ENCODE data around the gene RHBDL2. TPM values are rescaled to one million over a fixed set of nuclear protein-coding genes. Genes with fewer than 3 reads are reported as not detected.

The RHBDL2 gene
- total RNA-seq, 1 experiment from 2014 or later, result 7.1 TPM

DNA sequence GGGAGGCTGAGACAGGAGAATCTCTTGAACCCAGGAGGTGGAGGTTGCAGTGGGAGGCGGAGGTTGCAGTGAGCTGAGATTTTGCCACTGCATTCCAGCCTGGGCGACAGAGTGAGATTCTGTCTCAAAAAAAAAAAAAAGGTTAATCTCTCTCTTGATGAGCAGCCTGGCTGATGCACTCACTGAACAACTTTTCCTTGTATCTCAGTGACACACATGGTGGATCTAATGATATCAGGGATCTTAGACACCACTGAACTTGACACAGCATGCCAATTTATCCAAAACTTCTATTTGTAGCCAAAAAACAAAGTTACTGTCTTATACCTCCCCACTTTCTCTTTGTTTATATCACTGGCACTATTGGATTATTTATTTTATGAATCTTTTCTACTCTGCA lies 16.2 kb downstream of the RHBDL2 start:
- H3K4me3 ChIP-seq (ENCODE audit: low read depth in 2 of 2, low read length in 2 of 2), result no peak overlapping the region
- no peak overlapping the region for H3K27ac ChIP-seq (ENCODE audit: low read length)
- DNase-seq (ENCODE audit: low read depth, low spot score) (no peak), ATAC-seq (no peak)
- H3K27me3 ChIP-seq (ENCODE audit: control insufficient read depth, insufficient read depth, low read length), result no peaks in the 10 kb centered on the region
- intact Hi-C loops (cut with micrococcal nuclease; ENCODE audit: unreplicated experiment), result no loop called here
- ChIA-PET POLR2A (interaction anchor here (0.7 kb wide), 1 partner anchor 90 kb away, joined by 3 read pairs; no protein-coding TSS in a partner anchor), CTCF (no interaction called here)
- no peaks in the 10 kb centered on the region for H3K4me1 ChIP-seq (ENCODE audit: control insufficient read depth, insufficient read depth, low read length)
- in situ Hi-C loops (cut with HindIII; ENCODE audit: low pct_unique_long_range_greater_than_20kb, low sequenced_read_pairs), result no loop called here
- no peaks in the 10 kb centered on the region for H3K9me3 ChIP-seq (ENCODE audit: control insufficient read depth, insufficient read depth, low read depth, low read length)
- BruUV-seq (replicated peaks), result no TSS peak
- no peaks in the 10 kb centered on the region for H3K36me3 ChIP-seq (ENCODE audit: control insufficient read depth, insufficient read depth, low read length)
- TF ChIP-seq SIN3A (IDR thresholded peaks at IDR 0.05; ENCODE audit: borderline replicate concordance, insufficient read depth, low read depth, low read length), result no peak
- TF ChIP-seq, protein P1, sequence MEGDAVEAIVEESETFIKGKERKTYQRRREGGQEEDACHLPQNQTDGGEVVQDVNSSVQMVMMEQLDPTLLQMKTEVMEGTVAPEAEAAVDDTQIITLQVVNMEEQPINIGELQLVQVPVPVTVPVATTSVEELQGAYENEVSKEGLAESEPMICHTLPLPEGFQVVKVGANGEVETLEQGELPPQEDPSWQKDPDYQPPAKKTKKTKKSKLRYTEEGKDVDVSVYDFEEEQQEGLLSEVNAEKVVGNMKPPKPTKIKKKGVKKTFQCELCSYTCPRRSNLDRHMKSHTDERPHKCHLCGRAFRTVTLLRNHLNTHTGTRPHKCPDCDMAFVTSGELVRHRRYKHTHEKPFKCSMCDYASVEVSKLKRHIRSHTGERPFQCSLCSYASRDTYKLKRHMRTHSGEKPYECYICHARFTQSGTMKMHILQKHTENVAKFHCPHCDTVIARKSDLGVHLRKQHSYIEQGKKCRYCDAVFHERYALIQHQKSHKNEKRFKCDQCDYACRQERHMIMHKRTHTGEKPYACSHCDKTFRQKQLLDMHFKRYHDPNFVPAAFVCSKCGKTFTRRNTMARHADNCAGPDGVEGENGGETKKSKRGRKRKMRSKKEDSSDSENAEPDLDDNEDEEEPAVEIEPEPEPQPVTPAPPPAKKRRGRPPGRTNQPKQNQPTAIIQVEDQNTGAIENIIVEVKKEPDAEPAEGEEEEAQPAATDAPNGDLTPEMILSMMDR (IDR thresholded peaks at IDR 0.05), result no peak
- no peak for TF ChIP-seq POLR2AphosphoS5 (IDR thresholded peaks at IDR 0.05; ENCODE audit: low read depth, low read length)
- no peak for TF ChIP-seq TCF7L2 (IDR thresholded peaks at IDR 0.05; ENCODE audit: low read depth, low read length)
- TF ChIP-seq REST (IDR thresholded peaks at IDR 0.05; ENCODE audit: insufficient read depth in 1 of 2, low read depth in 2 of 2, low read length in 1 of 2), result no peak

DNA sequence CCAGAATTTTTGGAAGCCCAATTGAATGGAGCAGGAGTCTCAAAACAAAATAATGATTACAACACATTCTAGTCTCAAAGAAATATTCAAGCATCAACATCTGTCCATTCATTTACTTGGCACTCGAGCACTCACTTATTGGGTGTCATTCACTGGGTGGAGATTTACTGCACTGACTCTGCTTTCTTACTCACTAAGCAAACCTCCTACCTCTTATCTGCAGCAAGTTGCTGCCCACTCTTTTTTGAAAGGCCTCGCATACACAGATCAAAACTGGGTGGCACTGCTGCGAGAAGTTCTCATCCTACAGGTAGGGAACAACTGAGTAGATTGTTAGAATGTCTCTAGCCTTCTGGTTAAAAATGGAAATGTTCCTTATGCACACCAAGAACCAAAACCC lies 18.0 kb downstream of the RHBDL2 start:
- H3K27ac ChIP-seq (ENCODE audit: low read length), result no peak overlapping the region

More for the DNA sequence above, 18.0 kb downstream of the RHBDL2 start:
- ATAC-seq (no peak), DNase-seq (ENCODE audit: low read depth, low spot score) (no peak)
- in situ Hi-C loops (cut with HindIII; ENCODE audit: low pct_unique_long_range_greater_than_20kb, low sequenced_read_pairs), result no loop called here
- TF ChIP-seq, protein P1 (IDR thresholded peaks at IDR 0.05), result no peak
- no peak for TF ChIP-seq TCF7L2 (IDR thresholded peaks at IDR 0.05; ENCODE audit: low read depth, low read length)
- TF ChIP-seq POLR2AphosphoS5 (IDR thresholded peaks at IDR 0.05; ENCODE audit: low read depth, low read length), result no peak
- TF ChIP-seq REST (IDR thresholded peaks at IDR 0.05; ENCODE audit: insufficient read depth in 1 of 2, low read depth in 2 of 2, low read length in 1 of 2), result no peak
- TF ChIP-seq SIN3A (IDR thresholded peaks at IDR 0.05; ENCODE audit: borderline replicate concordance, insufficient read depth, low read depth, low read length), result no peak
- Histone ChIP-seq H3K4me3 (ENCODE audit: low read depth in 2 of 2, low read length in 2 of 2) (no peak overlapping the region), H3K36me3 (ENCODE audit: control insufficient read depth, insufficient read depth, low read length) (no peaks in the 10 kb centered on the region), H3K9me3 (ENCODE audit: control insufficient read depth, insufficient read depth, low read depth, low read length) (no peaks in the 10 kb centered on the region), H3K4me1 (ENCODE audit: control insufficient read depth, insufficient read depth, low read length) (no peaks in the 10 kb centered on the region), H3K27me3 (ENCODE audit: control insufficient read depth, insufficient read depth, low read length) (no peaks in the 10 kb centered on the region)
- intact Hi-C loops (cut with micrococcal nuclease; ENCODE audit: unreplicated experiment), result no loop called here
- no TSS peak for BruUV-seq (replicated peaks)
- ChIA-PET POLR2A (no interaction called here), CTCF (no interaction called here)
